BJ (cell line): Measurements from ENCODE around the gene CNOT6L. TPM values are rescaled to one million over a fixed set of nuclear protein-coding genes. Genes with fewer than 3 reads are reported as not detected.

ENCODE experiments used
- CTCF ChIA-PET: fragments of 350-600 bp; formaldehyde crosslinking; extraction: SDS; loops from one replicate; lab custom pipeline; 2021; ENCODE audit warnings: antibody characterized with exemption, inconsistent platforms; lab: Yijun Ruan, JAX
- POLR2A ChIA-PET: fragments of 300-600 bp; sonication (Branson Sonifier 250); formaldehyde crosslinking; extraction: SDS; loops from one replicate; lab custom pipeline; 2021; ENCODE audit warnings: antibody characterized with exemption; lab: Charles Lee
- DNase-seq: peaks from one replicate; pipeline ENCODE4 v3.0.0-alpha.2; 2011; ENCODE audit warnings: low read depth
- H3K27me3 ChIP-seq: 2 replicates; pipeline ENCODE4 v1.6.0; 2011; ENCODE audit warnings: low read length; ENCODE audit not compliant: control insufficient read depth, insufficient read depth
- H3K36me3 ChIP-seq: 2 replicates; pipeline ENCODE4 v1.5.1; 2011; ENCODE audit warnings: low read length; ENCODE audit not compliant: control insufficient read depth, insufficient read depth
- H3K4me3 ChIP-seq: 2 replicates; pipeline ENCODE4 v1.5.1; 2011; ENCODE audit warnings: low read depth, mild to moderate bottlenecking, control low read depth, low read length
- CTCF ChIP-seq: IDR thresholded peaks from 2 replicates; pipeline ENCODE4 v1.5.1; 2011; ENCODE audit warnings: low read depth, mild to moderate bottlenecking, control low read depth, inconsistent platforms, low read length, moderate library complexity; ENCODE audit not compliant: insufficient read depth
- polyA plus RNA-seq: library from polyadenylated mRNA; depleted of rRNA; stranded (reverse); fragments of >200 nt; gene quantifications from 2 replicates; pipeline ENCODE4 v1.2.3, GENCODE V29; 2011

CNOT6L gene
- polyA plus RNA-seq, 1 experiment = 6.4 TPM

GRCh38 chr4:77820649-77821561, 1.7 kb upstream of the CNOT6L start:
- TF ChIP-seq CTCF = no peak
- Histone ChIP-seq H3K36me3 (no peaks in the 10 kb centered on the region), H3K4me3 (peak overlapping the region; percentile 95), H3K27me3 (no peaks in the 10 kb centered on the region)
- DNase-seq = no peak
- ChIA-PET CTCF (interaction anchor here (1.0 to 2.0 kb wide), 6 partner anchors 10 to 123 kb away, joined by 3 to 5 read pairs (median 4); partner anchors contain the start of gene MRPL1), POLR2A (interaction anchor here (0.6 kb wide), 1 partner anchor 113 kb away, joined by 3 read pairs; no protein-coding TSS in a partner anchor)

GRCh38 chr4:77819843-77820648, 878 bp upstream of the CNOT6L start:
- Histone ChIP-seq H3K27me3 (no peaks in the 10 kb centered on the region), H3K36me3 (no peaks in the 10 kb centered on the region), H3K4me3 (peak overlapping the region; percentile 95)
- CTCF ChIA-PET = interaction anchor here (1.0 to 2.0 kb wide), 6 partner anchors 9 to 122 kb away, joined by 3 to 5 read pairs (median 4); partner anchors contain the start of gene MRPL1
- no peak for TF ChIP-seq CTCF
- DNase-seq = no peak
- POLR2A ChIA-PET = no interaction called here

- peak overlapping the region; percentile 95 for H3K4me3 ChIP-seq
- no peak for TF ChIP-seq CTCF
- no peak for DNase-seq
- ChIA-PET CTCF (interaction anchor here (1.8 to 2.0 kb wide), 2 partner anchors 8 to 18 kb away, joined by 4 to 5 read pairs; no protein-coding TSS in a partner anchor), POLR2A (no interaction called here)
- H3K27me3 ChIP-seq = no peaks in the 10 kb centered on the region
- H3K36me3 ChIP-seq = no peaks in the 10 kb centered on the region
Observed at GRCh38 chr4:77819404-77819842, 255 bp upstream of the CNOT6L start.

- ChIA-PET POLR2A (interaction anchor here (0.6 to 0.7 kb wide), 3 partner anchors 44 to 100 kb away, joined by 3 read pairs; no protein-coding TSS in a partner anchor), CTCF (interaction anchor here (0.6 to 1.5 kb wide), 4 partner anchors 9 to 698 kb away, joined by 3 to 9 read pairs (median 4); no protein-coding TSS in a partner anchor)
- DNase-seq = peak; percentile 37
- Histone ChIP-seq H3K4me3 (peak overlapping the region; percentile 95), H3K36me3 (no peaks in the 10 kb centered on the region), H3K27me3 (no peaks in the 10 kb centered on the region)
- peak; percentile 71 for TF ChIP-seq CTCF
Observed at GRCh38 chr4:77818073-77818601, 1.0 kb downstream of the CNOT6L start.
